ENCODE measurements around the gene VNN1.
"Not testable (repeated sequence)": the region's sequence is repeated elsewhere in the genome, so short reads cannot be mapped to it uniquely, and the experiment has no call there.

Gene VNN1

DNA sequence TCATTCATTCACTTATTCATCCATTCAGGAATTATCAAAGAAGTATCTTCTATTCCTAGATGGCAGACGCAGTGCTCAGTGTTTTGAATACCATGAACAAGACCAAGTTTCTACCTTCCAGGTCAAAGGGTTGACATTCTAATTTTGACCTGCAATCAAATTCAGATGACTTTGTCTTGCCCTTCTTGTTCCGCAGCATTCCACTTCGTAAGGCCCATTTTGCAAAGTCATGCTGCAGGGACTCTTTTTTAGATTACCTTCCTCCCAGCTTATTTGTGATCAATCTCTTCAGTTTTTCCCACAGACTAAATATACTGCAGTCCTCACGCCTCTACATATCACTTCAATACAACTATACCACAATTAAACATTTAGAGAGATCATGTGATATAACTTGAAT is 47.7 kb downstream of the VNN1 start:
- no peak for DNase-seq

DNA sequence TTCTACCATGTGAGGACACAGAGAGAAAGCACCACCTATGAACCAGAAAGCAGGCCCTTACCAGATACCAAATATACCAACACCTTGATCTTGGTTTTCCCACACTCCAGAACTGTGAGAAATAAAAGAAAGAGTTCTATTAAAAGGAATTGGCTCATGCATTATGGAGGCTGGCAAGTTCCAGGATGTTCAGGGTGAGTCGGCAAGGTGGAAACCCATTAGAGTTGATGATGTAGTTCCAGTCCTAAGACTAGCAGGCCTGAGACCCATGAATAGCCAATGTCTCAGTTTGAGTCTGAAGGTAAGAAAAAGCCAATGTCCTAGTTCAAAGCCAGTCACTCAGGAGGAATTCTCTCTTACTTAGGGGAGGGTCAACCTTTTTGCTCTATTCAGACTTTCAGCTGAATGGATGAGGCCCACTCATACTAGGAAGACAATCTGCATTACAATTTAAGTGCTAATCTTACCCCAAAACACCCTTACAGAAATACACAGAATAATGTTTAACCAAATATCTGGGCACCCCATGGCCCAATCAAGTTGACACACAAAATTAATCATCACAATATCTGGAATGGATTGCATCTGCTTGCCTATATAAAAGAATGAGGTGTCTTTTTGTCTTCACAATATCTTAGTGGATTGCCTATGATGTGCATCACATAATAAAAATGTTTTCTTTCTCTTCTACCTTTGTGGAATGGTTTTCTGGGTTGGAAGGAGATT is 49.4 kb downstream of the VNN1 start:
- DNase-seq = no peak

DNA sequence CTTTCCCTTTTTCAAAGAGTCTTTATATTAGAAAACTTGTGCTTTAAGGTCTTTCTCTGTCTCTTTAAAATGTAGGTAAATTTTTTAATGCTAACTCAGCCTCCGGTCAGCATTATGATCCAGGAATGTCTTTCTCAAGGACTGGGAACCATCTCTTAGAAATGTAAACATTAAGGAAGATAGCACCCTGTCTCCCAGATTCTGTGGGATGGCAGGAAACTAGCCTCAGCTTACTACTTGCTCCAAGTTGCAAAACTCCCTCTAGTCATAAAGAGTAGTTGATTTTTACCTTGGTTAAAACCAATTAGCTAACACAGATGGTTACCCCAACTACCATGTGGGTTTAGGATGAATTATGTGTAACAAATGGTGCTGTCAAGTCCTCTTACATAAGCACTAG is 50.2 kb downstream of the VNN1 start:
- no peak for DNase-seq

DNA sequence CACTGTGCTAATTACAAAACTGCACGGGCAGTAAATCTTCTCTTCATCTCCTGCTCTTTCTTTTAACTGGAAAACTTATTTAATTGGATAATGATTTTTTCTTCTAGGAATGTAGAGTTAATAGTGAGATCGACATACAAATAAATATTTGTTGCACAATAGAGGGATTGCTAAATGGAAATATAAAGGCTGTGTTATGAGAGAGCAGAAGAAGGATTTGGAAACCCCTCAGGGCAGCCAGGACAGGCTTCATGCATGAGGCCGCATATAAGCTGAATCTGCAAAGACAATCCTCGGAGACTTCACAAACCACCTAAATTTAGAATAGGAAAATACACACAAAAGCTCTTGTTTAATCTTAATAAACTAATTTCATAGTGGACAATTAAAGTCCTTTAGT is 51.9 kb downstream of the VNN1 start:
- DNase-seq = no peak

DNA sequence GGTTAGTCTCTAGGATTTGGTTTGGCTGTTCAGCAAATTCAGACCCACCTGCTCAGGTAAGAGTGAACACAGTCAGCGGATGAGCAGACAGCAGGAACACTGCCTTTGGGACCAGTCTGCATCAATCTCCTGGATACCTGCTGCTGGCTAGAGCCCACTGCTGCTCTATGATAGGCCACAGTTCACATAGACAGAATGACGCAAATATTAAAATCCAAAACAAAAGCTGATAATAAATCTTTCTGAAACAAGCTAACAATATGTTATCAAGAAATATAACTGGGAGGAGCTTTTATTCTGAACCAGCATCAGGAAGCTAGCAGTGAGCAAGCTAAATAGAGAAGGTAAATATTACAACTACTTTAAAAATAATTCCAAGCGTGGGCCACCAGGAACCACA is 54.8 kb downstream of the VNN1 start, which contains the start of gene TAAR1:
TSS of gene TAAR1 (minus strand) at position 101 of the 400 bp plus-strand sequence. CDS start 13,179 bp downstream, outside the sequence.
- DNase-seq = no peak

DNA sequence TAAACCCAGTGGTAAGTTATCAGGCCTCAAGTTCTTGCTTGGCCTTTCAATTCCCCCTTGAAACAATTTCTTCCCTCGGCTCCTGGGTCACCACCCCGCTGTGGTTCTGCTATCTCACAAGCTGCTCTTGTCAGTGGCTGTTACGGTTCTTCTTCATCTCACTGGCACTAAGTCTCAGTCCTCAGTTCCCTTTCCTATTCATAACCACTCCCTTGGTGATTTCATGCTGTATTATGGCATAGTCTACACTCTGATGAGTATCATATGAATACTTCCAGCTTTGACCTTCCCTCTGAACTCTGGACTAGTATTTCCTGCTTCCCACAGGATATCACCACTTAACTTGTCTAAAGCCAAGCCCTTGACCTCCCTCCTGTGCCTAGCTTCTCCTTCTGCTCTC is 62.8 kb downstream of the VNN1 start:
- no peak for DNase-seq

DNA sequence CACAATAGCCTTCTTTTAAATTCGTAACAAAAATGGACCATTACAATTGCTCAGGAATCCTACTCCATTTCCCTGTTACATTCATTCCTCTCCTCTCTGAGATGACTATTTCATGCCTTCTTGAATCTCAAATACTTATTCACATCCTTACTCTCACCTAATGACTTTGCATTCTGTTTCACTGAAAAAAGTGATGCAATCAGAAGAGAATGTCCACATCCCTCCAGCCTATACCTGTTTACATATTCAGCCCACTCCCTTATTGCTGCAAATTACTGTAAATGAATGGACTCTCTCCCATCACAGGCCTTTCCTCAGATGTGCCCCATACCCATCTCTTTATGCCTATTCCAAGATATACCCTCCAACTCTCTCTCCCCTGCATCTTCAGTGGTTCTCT is 63.4 kb downstream of the VNN1 start:
- no peak for DNase-seq

DNA sequence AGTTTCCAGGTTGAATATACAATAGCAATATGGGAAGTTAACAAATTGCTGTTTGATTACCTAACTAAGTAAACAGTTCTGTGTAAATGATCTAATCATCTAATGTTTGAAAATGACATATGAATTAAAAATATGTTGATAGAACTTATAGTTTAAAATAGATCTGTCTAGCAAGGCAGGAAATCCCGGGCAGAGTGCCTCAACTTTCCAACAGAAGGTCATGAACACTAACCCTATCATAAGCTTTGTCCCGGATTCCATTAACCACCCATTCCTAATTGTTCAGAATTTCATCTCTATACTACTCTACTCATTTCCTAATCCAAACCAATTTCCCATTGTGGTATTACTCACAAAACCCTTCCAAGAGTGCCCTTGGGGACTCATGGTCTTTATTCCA is 65.0 kb downstream of the VNN1 start:
- DNase-seq = no peak

DNA sequence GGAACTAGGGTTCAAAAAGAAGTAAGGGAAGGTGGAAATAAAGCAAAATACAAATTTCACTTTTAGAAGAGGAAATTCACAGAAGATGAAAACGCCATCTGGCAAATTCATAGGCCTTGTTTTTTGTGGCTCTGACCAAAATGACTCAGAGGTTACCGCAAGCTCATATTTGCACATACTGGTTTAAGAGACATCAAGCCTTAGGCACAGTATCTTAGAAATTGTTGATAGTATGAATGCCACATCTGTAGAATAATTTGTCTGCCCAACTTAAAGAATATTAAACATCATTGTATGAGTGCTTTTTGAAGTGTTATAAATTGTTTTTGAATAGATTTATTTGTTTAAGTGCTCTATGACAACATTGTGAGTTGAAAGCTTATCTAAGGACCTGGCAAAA is 65.5 kb downstream of the VNN1 start:
- no peak for DNase-seq

DNA sequence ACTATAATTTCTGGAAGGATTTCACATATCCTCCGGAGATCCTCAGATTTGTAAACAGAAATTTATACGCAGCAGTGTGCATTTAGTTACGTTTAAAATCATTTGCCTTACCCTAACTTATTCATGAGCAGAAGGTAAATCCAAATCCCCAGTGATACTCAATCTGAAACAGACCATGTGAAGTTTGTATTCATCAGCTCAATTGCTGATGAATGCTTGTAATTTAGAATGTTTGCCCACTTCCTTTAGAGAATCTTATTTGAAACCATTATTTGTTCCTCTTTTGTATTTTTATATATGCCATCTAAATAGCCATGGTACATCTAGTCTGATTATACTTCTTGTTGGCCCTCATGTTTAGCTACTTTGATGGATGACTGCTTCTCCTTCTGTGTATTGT is 70.3 kb downstream of the VNN1 start:
- no peak for DNase-seq

DNA sequence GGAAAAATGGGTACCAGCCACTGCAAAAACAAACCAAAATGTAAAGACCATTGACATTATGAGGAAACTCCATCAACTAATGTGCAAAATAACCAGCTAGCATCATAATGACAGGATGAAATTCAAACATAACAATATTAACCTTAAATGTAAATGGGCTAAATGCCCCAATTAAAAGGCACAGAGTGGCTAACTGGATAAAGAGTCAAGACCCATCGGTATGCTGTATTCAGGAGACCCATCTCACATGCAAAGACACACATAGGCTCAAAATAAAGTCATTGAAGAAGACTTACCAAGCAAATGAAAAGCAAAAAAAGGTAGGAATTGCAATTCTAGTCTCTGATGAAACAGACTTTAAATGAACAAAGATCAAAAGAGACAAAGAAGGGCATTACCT is 76.7 kb downstream of the VNN1 start:
- DNase-seq = not testable (repeated sequence)

DNA sequence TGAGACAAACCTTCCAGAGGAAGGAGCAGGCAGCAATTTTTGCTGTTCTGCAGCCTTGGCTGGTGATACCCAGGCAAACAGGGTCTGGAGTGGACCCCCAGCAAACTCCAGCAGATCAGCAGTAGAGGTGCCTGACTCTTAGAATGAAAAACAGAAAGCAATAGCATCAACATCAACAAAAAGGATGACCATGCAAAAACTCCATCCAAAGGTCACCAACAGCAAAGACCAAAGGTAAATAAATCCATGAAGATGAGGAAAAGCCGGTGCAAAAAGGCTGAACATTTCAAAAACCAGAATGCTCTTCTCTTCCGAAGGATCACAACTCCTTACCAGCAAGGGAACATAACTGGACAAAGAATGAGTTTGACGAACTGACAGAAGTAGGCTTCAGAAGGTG is 77.9 kb downstream of the VNN1 start:
- not testable (repeated sequence) for DNase-seq

DNA sequence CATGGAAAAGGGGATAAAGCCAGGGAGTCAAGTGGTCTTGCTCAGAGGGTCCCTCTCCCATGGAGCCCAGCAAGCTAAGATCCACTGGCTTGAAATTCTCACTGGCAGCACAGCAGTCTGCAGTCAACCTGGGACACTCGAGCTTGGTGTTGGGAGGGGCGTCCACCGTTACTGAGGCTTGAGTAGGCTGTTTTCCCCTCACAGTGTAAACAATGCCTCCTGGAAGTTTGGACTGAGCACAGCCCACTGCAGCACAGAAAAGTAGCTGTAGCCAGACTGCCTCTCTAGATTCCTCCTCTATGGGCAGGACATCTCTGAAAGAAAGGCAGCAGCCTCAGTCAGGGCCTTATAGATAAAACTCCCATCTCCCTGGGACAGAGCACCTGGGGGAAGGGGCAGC is 78.6 kb downstream of the VNN1 start:
- DNase-seq = not testable (repeated sequence)

DNA sequence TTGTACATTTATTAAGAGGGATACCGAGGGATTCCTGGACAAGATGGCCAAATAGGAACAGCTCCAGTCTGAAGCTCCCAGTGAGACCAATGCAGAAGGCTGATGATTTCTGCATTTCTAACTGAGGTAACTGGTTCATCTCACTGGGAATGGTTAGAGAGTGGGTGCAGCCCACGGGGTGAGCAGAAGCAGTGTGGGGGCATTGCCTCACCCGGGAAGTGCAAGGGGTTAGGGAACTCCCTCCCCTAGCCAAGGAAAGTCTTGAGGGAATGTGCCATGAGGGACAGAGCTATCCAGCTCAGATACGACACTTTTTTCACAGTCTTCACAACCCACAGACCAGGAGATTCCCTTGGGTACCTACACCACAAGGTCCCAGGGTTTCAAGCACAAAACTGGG is 79.1 kb downstream of the VNN1 start:
- no peak for DNase-seq

DNA sequence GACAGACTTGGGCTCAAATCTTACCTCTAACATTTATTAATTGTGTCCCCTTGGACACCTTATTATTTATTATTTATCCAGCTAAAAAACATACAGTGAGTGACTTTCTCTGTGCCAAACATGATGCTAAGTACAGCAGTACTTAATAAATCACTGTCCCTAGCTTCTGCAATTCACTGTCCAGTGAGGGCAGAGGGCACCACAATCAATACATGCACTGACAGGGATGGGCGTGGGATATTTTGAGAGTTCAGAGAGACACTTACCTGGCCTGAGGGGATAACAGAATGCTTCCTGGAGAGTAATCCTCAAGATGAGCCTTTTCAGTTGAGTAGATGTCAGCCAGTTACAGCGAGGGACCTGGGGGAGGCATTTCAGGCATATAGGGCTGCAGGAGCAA is 80.5 kb downstream of the VNN1 start:
- DNase-seq = no peak

Data from stimulated activated CD4-positive, alpha-beta T cell treated with anti-CD3 and anti-CD28 coated beads, Interleukin-4, amount 100 ng/mL, for 4 hours (primary cell).